Neuron (in vitro differentiated cells): Measurements from ENCODE around the gene SERPING1.

Experiments
- H2AFZ ChIP-seq: one replicate; pipeline ENCODE4 v1.6.1; 2013; ENCODE audit warnings: low read depth, mild to moderate bottlenecking, inconsistent platforms, low read length, moderate library complexity
- H3K27me3 ChIP-seq: one replicate; pipeline ENCODE4 v1.6.1; 2013; ENCODE audit warnings: low read length; ENCODE audit not compliant: insufficient read depth
- H3K36me3 ChIP-seq: one replicate; pipeline ENCODE4 v1.6.1; 2013; ENCODE audit warnings: low read length; ENCODE audit not compliant: insufficient read depth
- H3K4me1 ChIP-seq: one replicate; pipeline ENCODE4 v1.6.1; 2013; ENCODE audit warnings: low read length; ENCODE audit not compliant: insufficient read depth
- H3K4me3 ChIP-seq: 2 replicates; pipeline ENCODE4 v1.5.1; 2013; ENCODE audit warnings: mild to moderate bottlenecking, low read length, moderate library complexity
- H3K9me3 ChIP-seq: one replicate; pipeline ENCODE4 v1.6.1; 2013; ENCODE audit warnings: low read length

Gene SERPING1

DNA sequence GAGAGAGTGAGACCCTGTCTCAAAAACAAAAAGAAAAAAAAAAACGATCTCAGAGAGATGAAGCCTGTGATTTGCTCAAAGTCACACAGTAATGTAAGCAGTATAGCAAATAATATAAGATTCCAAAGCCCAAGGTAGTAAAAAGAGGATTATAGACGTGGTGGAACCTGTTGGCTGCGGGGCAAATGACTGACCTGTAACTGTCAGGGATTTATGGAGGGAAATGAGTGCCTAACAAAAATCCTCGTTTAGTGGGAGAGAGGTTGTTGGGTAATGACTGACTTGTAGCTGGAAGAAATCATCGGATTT, 59.4 kb downstream of the SERPING1 start:
- H2AFZ ChIP-seq, result peak overlapping the region; percentile 13
- H3K27me3 ChIP-seq, result no peaks in the 10 kb centered on the region
- peaks cover 23% of the 10 kb centered on the region for H3K36me3 ChIP-seq
- H3K4me3 ChIP-seq, result peak overlapping the region; percentile 64
- no peaks in the 10 kb centered on the region for H3K9me3 ChIP-seq
- H3K4me1 ChIP-seq, result peaks cover 11% of the 10 kb centered on the region

DNA sequence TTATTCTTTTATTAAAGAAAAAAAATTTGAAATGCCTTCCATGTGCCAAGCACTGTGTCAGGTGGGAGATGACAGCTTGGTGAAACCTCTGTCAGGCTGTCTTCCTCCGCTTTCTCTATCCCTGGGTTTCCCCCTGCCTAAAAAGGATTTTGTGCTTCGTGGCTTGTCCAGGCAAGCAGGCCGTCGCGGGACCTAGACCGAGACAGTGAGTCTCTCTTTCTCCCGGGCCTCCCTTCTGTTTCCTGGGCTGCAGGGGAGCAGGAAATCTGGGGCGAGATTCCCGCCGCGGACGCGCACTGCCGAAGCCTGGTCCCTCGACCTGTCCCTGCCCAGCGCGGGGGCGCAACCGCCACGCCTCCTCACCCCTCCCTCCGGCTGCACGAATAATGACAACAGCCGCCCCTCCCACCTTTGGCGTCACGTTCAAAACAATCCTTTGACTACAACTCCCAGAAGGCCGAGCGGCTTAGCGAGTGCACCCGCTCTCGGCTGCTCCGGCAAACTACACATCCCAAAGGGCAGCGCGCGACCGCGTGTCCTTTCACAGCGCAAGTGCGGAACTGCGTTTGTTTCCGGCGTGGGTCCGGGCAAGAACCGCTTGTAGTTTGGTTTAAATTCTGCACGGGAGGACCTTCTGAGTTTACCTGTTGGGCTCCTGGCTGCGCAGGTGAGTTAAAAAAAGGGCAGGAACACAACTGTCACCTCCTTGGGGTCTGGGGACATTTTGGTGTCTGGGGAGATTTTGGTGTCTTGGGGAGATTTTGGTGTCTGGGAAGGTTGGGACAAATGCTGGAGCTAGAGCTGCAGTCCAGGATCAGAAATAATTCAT, 59.9 kb downstream of the SERPING1 start, which contains the start of gene CLP1:
Gene CLP1 (plus strand): TSS at position 569 of the 829 bp plus-strand sequence. CDS start 1,715 bp downstream, outside the sequence.
- peak within 1 kb of the TSS; percentile 13 for H2AFZ ChIP-seq
- no peaks in the 10 kb centered on the region for H3K9me3 ChIP-seq
- peaks cover 11% of the 10 kb centered on the region for H3K4me1 ChIP-seq
- peaks cover 27% of the 10 kb centered on the region for H3K36me3 ChIP-seq
- peak within 1 kb of the TSS; percentile 64 for H3K4me3 ChIP-seq
- H3K27me3 ChIP-seq, result no peaks in the 10 kb centered on the region

DNA sequence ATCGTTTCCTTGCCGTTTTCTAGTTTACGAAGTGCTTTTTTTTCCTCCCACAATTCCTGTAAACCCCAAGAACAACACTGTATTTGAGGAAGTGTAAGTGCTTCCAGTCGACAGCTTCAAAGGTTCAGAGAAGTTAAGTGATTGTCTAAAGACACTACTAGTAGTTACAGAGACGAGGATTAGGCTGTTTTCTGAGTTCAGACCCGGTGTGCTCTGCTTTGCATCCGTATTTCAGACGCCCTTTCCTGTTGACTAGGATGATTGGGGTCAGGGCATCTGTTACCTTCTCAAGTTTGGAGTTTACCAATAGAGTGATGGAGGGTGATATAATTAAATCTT, 60.5 kb downstream of the SERPING1 start:
- H3K4me3 ChIP-seq, result peak overlapping the region; percentile 64
- peaks cover 29% of the 10 kb centered on the region for H3K36me3 ChIP-seq
- no peaks in the 10 kb centered on the region for H3K27me3 ChIP-seq
- H2AFZ ChIP-seq, result no peak overlapping the region
- H3K4me1 ChIP-seq, result peaks cover 9% of the 10 kb centered on the region
- no peaks in the 10 kb centered on the region for H3K9me3 ChIP-seq

DNA sequence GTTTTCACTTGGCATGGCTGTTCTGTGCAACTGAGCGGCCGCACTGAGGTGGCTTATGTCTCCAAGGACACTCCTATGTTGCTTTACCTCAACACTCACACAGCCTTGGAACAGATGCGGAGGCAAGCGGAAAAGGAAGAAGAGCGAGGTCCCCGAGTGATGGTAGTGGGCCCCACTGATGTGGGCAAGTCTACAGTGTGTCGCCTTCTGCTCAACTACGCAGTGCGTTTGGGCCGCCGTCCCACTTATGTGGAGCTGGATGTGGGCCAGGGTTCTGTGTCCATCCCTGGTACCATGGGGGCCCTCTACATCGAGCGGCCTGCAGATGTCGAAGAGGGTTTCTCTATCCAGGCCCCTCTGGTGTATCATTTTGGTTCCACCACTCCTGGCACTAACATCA, 62.2 kb downstream of the SERPING1 start:
- no peak overlapping the region for H3K4me3 ChIP-seq
- H3K36me3 ChIP-seq, result peaks cover 29% of the 10 kb centered on the region
- no peaks in the 10 kb centered on the region for H3K9me3 ChIP-seq
- peaks cover 8% of the 10 kb centered on the region for H3K4me1 ChIP-seq
- no peak overlapping the region for H2AFZ ChIP-seq
- no peaks in the 10 kb centered on the region for H3K27me3 ChIP-seq

DNA sequence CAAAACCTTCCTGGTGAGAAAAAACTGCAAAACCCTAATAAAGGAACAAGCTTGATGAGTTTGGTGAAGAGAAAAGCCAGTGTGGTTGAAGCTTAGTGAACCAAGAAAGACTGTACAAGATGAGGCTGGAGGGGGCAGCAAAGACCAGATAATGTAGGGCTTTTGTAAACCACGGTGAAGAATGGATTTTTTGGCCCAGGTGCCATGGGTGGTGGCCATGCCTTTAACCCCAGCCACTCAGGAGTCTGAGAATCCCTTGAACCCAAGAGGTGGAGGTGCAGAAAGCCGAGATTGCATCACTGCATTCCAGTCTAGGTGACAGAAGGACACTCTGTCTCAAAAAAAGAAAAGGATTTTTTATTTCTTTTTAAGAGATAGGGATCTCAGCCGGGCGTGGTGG, 65.4 kb downstream of the SERPING1 start:
- Histone ChIP-seq H3K36me3 (peaks cover 29% of the 10 kb centered on the region), H2AFZ (no peak overlapping the region), H3K9me3 (no peaks in the 10 kb centered on the region), H3K4me3 (no peak overlapping the region), H3K4me1 (peaks cover 11% of the 10 kb centered on the region), H3K27me3 (no peaks in the 10 kb centered on the region)

DNA sequence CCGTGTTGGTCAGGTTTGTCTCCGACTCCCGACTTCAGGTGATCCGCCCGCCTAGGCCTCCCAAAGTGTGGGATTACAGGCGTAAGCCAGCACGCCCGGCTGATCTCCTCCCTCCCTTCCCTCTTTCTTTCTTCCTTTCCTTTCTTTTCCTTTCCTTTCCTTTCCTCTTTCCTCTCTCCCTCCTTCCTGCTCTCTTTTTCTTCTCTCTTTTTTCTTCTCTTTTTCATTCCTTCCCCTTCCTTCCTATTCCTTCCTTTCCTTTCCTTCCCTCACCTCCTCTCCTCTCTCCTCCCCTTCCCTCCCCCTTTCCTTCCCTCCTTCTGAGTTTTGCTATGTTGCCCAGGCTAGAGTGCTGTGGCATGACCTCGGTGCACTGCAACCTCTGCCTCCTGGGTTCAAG, 66.5 kb downstream of the SERPING1 start:
- Histone ChIP-seq H2AFZ (no peak overlapping the region), H3K36me3 (peaks cover 29% of the 10 kb centered on the region), H3K9me3 (no peaks in the 10 kb centered on the region), H3K4me3 (no peak overlapping the region), H3K4me1 (peaks cover 12% of the 10 kb centered on the region), H3K27me3 (no peaks in the 10 kb centered on the region)
